ENCODE results near the gene RAB35.
A peak's percentile ranks its signal among the peaks of the same experiment; 100 is the strongest.

Gene RAB35

DNA sequence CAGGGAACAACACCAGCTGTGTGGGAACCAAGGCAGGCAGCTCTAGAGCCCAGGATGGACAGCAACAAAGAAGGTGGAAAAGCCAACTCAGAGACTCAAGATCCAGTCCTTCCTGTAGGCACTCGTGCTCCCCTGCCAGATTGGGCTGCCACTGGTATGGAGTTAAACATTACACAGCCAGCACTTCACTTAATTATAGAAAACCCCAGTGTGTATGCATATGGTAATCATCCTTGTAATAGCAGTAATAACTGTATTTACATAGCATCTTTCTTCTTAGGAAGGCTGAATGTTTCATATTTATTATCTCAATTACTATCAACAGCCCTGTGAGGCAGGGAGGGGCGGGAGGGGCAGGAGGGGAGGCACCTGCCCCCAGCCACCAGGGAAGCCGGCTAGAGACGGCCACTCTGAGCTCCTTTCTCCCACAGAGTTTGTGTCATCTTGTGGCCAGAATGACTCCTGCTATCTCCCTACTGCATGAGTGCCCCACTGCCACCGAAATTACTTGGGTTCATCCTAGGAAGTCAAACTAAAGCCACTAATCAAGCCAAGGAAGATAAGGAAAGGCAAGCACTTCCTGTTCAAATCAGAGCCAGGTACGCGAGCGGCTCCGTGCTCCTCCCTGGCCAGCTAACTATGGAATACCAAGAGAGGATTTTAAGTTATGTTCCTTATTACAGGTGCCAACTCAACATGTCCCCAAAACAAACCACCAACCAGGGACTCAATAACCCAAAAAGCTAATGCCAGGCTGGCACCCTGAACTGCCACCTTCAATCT lies 15.7 kb upstream of the RAB35 start:
- no peak for DNase-seq

DNA sequence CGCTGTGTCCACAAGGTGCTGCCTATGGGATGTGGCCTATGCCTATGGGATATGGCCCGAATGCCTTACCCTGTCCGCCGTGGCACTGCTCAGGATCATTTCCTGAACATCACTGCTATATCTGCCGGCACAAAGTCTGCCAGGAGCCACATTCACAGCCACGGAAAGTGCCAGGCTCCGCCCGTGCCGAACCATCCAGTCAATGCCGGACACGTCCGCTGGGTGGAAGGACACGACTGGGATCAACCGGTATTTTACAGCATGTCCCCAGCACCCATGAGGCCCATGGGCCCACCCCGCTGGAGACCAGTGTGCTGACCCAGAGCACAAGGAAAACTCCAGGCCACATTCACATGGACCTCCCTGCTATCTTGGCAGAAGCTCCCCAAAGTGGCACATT lies 14.6 kb upstream of the RAB35 start:
- DNase-seq: no peak

DNA sequence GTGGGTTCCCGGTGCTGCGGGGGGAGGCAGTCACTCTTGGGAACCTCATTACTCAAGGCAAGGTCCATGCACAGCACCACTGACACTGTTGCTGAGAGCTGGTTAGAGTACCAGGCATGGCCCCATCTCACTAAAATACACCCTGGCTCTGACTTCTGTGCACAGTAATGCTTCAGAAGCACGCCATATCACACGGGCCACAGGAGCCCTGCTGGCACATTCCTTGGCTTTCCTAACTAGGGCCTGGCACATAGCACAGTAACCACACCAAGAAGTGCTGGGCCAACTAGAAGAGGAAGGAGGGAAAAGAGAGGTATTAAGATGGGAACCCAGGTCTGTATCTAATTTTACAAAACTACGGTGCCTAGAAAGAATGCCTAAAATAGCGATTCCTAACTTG lies 13.5 kb upstream of the RAB35 start:
- DNase-seq: no peak

DNA sequence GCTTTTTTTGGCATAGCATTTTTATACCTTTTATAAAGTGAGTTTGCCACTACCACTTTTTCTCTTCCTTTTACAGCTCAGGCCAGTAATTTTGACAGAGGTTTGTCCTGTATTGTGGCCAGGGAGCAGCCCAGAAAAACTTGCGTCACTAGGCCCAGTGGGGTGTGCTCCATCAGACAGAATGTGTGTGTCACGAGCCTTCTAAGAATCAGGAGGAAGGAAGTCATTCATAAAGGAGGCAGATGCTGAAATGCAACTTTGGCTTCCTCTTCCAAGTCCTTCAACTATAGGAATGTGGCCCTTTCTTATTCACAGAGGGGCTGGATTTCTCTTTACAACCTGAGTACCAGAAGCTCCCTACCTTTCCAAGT lies 10.1 kb upstream of the RAB35 start:
- DNase-seq: no peak

DNA sequence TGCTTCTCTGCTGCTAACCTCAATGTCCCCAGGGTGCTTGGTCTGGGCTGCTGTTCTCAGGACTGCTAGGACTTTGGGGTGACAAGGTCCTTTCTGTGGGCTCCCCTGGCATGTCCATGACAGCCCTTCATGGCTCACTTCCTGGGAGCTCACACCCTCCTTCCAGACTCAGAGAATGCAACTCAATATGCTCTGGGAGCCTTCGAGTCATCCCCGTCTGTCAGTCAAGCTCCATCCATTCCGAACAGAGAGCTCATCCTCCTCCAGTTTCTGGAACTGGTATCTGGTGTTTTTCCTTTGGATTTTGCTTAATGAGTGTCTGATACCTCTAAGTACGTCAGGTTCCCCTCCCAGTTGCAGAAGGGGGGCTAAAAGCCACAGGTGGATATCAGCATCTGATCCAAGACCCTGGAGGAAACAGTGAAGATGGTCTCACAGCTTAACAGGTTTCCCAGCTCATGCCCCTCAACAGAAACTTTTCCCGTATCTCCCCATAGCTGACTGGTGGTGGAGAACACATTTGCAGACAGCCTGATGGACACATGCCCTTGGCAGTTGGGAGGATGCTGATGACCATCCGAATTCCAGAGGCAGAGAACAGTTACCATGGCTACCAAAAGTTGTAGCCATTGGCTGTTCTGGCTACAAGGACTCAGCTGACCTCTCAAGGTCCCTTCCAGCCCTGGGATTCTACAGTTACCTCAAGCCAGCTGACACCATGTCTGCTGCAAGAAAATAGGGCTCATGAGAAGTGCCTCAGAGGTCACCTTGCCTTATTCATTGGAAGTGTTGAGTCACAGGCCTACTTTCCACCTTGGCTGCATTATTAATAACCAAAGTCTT lies 9.5 kb upstream of the RAB35 start:
- no peak for DNase-seq

DNA sequence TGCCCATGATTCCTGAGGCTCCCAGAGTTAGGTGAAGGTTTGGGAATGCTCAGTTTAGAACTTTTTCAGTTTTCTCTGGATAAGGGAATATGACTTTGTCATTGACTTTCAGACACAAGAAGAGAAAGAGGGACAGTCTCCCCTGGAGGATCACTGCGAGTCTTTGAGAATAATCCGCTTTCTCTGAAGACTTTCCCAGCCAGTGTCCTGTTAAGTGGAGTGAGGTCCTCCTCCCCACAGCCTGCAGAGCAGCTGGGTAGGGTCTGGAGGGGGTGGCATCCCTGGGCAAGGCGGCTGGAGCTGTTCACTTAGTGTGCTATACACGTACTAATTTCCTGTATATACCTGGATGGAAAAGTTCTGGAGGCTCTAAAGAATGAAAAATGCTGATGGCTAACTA lies 8.5 kb upstream of the RAB35 start:
- no peak for DNase-seq

DNA sequence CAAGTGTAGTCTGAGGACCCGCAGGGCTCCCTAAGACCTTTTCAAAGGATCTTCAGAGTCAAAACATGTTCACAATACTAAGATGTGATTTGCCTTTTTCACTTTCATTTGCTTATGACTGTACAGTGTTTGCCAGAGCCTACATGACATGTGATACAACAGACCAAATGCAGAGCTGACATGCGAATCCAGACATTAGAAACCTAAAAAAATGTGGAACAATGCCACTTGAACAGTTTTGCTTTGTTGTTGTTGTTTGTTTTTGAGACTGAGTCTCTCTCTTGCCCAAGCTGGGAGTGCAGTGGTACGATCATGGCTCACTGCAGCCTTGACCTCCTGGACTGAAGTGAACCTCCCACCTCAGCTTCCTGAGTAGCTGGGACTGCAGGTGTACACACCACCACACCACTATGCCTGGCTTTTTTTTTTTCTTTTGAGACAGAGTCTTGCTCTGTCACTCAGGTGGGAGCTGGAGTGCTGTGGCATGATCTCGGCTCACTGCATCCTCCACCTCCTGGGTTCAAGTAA lies 5.3 kb upstream of the RAB35 start:
- DNase-seq: peak; percentile 18

DNA sequence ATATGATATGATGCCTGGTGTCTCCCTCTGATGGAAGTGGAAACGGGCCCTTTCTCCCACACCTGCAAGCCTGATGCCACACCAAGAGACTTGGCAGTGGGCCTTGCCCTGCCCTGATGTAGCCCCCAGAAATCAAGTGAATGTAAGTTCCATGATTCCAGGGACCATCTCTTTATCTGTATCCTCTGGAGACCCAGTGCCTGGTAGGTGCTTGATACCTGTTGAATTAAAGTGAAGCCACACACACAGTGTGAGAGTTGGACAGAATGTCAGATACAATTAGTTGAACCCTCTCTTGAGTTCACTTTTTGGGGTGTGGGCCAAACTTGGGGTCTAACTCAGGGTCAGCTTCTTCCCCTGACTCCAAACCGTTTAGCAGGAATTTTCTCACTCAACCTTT lies 4.8 kb upstream of the RAB35 start:
- no peak for DNase-seq

DNA sequence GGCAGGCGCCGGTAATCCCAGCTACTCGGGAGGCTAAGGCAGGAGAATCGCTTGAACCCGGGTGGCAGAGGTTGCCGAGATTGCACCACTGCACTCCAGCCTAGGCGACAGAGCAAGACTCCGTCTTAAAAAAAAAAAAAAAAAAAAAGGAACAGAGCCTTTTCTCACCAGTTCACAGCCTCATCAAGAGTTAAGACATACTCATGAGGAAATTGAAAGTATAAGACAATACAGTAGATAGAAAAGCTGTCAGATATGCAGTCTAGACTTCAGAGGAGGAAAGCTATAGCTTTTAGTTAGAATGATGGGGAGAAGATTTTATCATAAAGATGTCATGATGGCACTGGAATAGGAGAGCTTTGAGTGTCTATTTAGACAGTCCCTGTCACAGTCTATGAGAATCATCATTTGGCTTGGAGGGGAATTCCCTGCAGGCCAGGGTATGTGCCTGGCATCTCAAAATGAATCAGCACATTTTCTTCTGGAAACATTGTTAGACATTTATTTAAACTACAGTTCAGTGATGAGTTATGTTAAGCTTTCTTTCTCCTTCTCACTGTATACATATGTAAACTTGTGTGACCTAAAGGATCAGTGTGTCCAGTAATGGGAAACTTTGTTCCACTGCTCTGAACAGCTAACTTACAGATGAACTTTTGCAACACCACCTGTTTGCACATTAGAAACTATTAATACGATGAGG lies 2.9 kb upstream of the RAB35 start:
- DNase-seq: peak; percentile 41

DNA sequence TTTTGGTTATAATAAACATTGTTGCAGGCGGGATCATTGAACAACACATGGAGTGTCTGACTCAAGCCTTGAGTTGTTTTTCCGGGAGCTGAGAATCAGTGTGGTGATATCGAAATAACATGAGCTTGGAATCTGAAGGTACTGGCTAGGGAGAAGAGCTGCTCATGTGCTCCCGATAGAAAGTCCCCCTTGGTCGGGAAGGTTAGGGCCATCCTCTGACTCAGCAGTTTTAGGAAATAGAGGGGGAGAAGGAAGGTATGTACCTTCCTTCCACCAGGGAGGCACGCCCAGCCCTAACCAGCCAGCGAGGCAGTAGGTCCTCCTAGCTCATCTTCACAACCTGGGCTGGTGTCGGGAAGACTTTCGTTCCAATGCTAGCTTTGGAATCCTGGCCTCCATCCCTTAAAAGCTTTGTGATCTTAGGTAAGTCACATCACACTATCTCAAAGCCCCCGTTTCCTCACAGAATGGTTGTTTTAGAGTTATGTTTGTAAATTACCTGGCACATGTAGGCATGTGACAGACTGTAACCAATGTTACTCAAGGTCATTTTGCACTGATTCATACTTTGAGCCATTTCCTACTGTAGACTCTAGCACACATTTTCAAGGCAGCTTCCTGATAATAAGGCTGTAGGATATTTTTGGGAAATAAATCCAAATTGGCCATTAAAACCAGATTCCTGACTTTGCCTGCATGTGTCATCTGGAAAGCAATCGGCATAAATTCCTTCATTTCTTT lies 1.9 kb upstream of the RAB35 start:
- DNase-seq: no peak

DNA sequence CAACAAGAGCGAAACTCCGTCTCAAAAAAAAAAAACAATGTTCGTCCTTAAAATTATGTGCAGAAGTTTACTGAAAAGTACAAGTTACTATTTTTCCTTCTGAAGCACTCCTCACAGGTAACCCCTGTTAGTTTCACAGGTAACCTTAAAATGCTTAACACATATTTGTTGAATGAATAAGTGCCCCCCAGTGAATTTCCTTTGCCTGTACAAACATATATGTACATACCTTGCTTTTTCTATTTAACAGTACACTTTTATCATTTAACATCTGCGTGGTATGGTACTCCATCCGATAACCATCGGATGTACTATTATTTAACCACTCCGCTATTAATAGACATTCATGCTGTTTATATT lies 1.4 kb upstream of the RAB35 start:
- no peak for DNase-seq

DNA sequence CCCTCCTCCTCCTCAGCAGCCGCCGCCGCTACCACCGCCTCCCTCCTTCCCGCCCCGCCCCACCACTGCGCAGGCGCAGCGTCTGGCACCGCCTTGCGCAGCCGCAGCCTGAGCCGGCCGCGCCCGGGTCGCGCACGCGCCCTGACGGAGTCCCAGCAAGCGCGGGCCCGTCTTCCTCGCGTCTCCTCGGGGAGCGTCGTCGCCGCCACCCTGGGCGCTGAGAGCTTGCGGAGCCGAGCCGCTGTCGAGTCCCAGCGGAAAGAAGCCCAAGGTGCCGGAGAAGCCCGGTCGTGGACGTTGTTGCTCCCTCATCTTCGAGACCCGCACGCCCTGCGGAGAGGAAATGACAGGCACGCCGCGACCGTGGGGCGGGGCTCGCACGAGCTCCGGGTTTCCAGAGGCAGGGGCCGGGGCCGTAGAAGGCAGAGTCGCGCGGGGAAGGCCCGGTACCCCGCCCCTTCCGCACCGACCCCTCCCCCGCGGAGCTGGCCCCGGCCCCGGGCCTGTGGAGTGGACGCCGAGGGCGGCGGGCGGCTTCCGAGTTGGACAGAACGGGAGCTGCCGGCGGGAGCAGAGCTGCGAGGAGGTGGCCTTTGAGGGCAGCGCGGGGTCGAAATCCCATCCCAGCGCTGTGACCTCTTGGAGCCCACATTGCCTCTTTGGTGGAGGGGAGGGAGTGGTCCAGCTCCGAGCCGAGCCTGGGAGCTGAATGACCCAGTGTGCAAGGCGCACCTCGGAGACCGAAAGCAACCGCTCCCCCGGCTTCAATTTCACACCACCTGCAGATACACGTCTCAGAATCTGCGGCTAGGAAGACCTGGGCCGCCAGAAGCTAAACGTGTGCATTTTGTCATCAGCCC lies 469 bp upstream of the RAB35 start:
- DNase-seq: peak; percentile 97

DNA sequence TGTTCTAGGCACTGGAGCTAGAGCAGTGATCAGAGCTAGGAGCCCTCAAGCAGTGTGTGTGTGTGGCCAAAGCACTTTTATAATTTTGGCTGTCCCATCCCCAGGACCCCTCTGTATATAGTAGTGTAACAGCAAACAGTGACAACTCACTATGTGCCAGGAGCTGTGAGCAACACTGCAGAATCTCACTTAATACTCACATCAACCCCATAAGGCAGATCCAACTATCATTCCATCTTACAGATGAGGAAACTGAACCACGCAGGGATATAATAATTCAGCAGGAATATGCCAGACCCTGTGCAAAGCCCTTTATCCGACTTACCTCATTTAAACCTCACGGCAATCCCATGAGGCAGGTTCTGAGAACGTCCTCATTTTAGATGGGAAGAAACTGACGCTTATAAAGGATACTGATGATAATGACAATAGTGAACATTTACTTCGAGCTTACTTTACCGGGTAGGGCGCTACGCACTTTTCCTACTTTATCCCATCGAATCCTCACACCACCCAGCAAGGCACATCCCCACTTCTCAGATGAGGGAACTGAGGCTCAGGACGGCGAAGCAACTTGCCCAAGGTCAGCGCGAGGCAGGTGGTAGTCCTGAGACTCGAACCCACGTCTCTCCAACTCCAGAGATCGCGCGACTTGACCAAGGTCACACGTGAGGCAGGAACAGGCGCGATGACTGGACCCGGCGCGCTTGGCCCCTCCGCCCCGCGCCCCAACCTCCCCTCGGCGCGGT lies 687 bp downstream of the RAB35 start:
- DNase-seq: peak; percentile 26

DNA sequence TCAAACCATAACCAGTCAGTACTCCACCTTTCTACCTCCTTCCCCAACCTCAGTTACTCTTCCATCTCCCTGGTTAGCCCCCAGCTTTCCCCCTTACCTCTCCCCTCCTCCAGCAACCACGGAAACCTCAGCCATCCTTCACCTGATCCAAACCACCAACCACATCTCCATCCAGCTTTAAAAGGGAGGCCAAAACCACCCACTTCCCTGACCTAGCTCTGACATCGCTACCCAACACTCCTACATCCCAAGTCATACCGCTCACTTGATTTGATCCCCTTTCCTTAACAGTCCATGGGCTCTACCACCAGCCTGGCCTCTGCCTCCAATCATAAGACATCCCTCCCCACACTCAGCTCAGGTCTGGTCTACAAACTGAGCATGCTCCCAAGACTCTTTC lies 1.5 kb downstream of the RAB35 start:
- peak; percentile 10 for DNase-seq

DNA sequence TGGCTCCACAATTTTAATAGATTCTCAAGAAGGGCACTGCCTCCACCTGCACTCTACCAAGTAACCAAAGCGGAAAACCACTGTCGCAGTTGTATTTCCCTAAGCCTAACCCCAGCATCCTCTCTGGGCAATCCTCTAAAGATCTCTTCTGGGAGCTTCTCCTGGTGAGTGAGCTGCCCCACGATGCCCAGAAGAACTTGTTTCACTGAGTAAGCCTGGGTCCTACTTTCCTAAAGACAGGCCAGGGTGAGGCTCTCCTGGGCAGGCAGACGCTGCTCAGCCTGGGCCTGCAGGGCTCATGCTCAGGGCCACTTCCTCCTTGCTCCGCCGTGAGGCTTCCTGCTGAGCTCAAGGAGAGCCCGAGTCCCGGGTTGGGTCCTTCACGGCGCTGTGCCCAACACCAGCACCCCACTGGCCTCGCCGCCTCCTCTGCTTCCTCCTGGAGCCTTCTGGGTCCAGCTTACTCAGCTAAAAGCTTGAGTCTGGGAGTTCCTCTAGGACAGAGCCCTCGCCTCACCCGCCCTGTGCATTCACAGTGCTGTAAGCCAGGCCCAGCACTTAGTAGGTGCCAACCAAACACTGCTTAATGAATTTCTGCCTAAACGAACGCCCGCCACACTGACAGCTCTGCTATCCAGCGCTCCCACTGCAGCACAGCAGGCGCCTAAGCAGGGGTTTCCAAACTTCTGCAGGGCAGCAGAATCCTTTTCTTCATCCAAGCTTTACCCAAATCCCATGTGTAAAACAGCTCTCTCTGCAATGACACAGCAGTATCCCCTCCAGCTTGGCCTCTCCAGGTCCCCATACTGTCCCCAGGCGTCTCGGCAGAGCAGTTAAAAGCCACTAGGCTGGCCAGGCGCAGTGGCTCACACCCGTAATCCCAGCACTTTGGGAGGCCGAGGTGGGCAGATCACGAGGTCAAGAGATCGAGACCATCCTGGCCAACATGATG lies 5.7 kb downstream of the RAB35 start:
- peak; percentile 57 for DNase-seq

DNA sequence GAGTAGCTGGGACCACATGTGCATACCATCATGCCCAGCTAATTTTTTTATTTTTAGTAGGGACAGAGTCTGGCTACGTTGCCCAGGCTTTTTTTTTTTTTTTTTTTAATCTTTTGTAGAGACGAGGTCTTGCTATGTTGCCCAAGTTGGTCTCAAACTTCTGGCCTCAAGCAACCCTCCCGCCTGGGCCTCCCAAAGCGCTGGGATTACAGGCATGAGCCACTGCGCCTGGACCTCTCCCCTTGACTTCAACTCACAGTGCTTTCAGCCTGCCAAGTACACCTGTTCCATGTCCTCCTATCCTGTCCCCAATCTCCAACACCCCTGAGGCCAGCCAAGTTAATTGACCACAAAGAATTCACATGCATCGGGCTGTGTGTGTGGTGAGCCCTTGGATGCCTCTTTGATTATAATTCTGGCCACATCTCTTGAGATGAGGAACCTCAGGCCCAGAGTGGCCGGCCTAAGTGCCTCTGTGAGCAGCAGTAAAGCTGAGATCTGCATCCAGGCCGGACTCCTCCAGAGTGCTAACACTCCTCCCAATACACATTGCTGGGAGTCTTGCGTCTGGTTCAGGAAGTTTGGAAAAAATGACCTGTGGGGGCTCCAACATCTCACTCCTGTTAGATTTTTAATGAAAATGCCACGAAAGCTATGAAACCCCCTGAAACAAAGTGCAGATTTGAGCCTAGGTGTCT lies 6.8 kb downstream of the RAB35 start:
- no peak for DNase-seq

DNA sequence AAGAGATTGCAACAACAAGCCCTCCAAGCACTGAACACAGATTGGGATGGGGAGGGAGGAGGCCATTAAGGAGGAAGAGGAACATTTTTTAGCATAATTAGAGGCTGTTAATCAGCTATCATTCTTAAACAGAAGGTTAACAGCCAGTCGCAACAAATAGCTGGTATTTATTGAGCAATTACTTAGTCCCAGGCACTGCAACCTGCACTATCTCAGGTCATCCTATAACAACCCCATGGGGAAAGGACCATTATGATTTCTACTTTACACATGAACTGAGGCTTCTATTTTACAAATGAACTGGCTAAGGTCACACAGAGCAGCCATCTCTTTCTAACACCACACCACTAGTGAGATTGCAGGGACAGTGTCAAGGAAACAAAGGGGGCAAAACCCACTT lies 10.4 kb downstream of the RAB35 start:
- DNase-seq: no peak

DNA sequence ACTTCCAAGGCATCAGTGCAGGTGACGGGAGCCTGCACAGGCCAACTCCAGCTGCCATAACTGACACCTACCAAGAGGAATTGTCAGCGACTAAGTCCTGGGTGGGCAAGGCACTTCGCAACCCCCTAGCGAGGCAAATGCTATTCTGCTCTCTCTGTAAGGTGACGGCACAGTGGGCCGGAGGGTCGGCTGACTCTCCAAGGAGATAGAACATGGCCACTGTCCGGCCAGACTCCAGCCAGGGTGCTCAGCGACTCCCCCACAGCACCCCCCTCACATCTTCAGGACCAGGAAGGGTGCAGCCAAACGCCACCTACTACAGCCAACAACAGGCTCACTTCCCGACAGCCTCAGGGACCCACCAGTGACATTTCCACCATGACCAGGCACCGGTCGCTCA lies 13.2 kb downstream of the RAB35 start:
- no peak for DNase-seq

DNA sequence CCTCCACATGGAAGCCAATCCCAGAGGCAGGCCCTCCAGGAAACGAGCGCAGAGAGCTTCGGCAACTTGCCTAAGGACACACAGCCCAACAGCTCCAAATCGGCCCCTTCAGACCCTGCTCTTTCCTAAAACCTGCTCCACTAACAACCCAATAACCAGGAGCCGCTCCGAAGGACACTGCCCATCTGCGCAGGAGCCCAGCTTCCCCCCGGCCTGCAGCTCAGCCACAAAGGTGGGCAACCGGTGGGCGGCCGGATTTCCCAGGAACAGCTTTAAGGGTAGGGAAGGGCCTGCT lies 13.6 kb downstream of the RAB35 start:
- DNase-seq: no peak

All from CD4-positive, alpha-beta T cell treated with Interleukin-10 for 1 hour (primary cell).